Tibial nerve (tissue), 4 donors: ENCODE data around the gene TOP3A. TPM values are rescaled to one million over a fixed set of nuclear protein-coding genes. Genes with fewer than 3 reads are reported as not detected.

Source experiments
- DNase-seq, 2 donors: peaks; one replicate each; pipeline ENCODE4 v3.0.0-alpha.2; 2019; ENCODE audit warnings: low spot score in 2 of 2
- H3K27ac ChIP-seq, 4 donors: fragments of 200-600 bp; sonication (generic) in 3 of 4; one replicate each; pipeline ENCODE4 v1.5.1; 2017 to 2019; ENCODE audit warnings: mild to moderate bottlenecking in 1 of 4
- H3K27me3 ChIP-seq, 2 donors: fragments of 200-600 bp; sonication (generic) in 1 of 2; one replicate each; pipeline versions ENCODE4 v1.5.1 to v1.6.0; 2017 to 2019
- H3K36me3 ChIP-seq, 3 donors: fragments of 200-600 bp; sonication (generic); one replicate each; pipeline ENCODE4 v1.5.1; 2018 to 2019
- H3K4me1 ChIP-seq, 4 donors: fragments of 200-600 bp; sonication (generic) in 3 of 4; one replicate each; pipeline ENCODE4 v1.5.1; 2017 to 2019
- H3K4me3 ChIP-seq, 4 donors: fragments of 200-600 bp; sonication (generic) in 3 of 4; one replicate each; pipeline ENCODE4 v1.5.1; 2017 to 2019; ENCODE audit warnings: mild to moderate bottlenecking in 1 of 4, moderate library complexity in 1 of 4
- H3K9me3 ChIP-seq, 4 donors: fragments of 200-600 bp; sonication (generic) in 3 of 4; one replicate each; pipeline ENCODE4 v1.5.1; 2017 to 2019
- EP300 ChIP-seq, 2 donors: sonication (generic); formaldehyde crosslinking; IDR thresholded peaks; one replicate each; pipeline ENCODE4 v1.6.1; 2017; ENCODE audit warnings: antibody characterized with exemption in 2 of 2, mild to moderate bottlenecking in 1 of 2
- POLR2A ChIP-seq, 2 donors: fragments of 450-650 bp; IDR thresholded peaks; one replicate each; pipeline ENCODE4 v1.6.1; 2017; ENCODE audit warnings: antibody characterized with exemption in 2 of 2, mild to moderate bottlenecking in 2 of 2, moderate library complexity in 2 of 2
- WGBS, 2 donors: methylation state at CpG; one replicate each; pipeline ENCODE4 v1.1.5; 2018; 5-methylcytosine and 5-hydroxymethylcytosine counted together
- total RNA-seq, 4 donors: library from RNA; depleted of rRNA; stranded (reverse); fragments of >200 nt; gene quantifications; one replicate each; pipeline ENCODE4 v1.1.0, GENCODE V29; 2016
- TF ChIP-seq, protein P1 (sequence below), 5 experiments: fragments of 200-600 bp in 3 of 5; fragments of 450-650 bp in 2 of 5; sonication (generic) in 3 of 5; IDR thresholded peaks; one replicate each; pipeline ENCODE4 v1.5.1; 2016 to 2019; ENCODE audit warnings: antibody characterized with exemption in 5 of 5, mild to moderate bottlenecking in 3 of 5, moderate library complexity in 2 of 5

The TOP3A gene
- total RNA-seq, 4 donors from 2014 or later, result 47.9 to 92.4 (median 63.5) TPM

DNA sequence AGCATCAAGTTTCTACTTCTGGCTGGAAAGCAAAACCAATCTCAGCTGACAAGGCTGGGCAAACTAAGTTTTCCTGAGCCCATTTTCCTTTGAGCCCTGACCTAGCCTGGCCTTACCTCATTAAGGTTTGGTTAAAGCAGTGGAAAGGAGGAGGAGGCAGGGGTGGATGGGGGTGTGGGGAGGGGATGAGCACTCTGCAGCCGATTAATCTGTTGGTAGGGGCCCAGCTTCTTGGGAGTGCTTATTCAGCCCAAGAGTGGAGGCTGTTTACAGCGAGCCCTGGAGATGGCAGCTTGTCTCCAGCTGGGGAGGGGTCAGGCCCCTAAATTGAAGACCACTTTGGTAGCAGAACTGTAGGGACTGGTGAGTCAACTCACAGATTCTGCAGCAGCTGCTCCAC, 12.3 kb upstream of the TOP3A start:
- Histone ChIP-seq H3K27ac (no peak overlapping the region), H3K27me3 (no peaks in the 10 kb centered on the region), H3K4me1 (peaks cover 0 to 20% (median 0%) of the 10 kb centered on the region in 4 donors), H3K36me3 (peaks cover 5 to 99% (median 27%) of the 10 kb centered on the region in 3 donors), H3K9me3 (no peaks in the 10 kb centered on the region), H3K4me3 (no peak overlapping the region)
- TF ChIP-seq EP300 (IDR thresholded peaks at IDR 0.05) (no peak), POLR2A (IDR thresholded peaks at IDR 0.05) (no peak)
- TF ChIP-seq, protein P1, sequence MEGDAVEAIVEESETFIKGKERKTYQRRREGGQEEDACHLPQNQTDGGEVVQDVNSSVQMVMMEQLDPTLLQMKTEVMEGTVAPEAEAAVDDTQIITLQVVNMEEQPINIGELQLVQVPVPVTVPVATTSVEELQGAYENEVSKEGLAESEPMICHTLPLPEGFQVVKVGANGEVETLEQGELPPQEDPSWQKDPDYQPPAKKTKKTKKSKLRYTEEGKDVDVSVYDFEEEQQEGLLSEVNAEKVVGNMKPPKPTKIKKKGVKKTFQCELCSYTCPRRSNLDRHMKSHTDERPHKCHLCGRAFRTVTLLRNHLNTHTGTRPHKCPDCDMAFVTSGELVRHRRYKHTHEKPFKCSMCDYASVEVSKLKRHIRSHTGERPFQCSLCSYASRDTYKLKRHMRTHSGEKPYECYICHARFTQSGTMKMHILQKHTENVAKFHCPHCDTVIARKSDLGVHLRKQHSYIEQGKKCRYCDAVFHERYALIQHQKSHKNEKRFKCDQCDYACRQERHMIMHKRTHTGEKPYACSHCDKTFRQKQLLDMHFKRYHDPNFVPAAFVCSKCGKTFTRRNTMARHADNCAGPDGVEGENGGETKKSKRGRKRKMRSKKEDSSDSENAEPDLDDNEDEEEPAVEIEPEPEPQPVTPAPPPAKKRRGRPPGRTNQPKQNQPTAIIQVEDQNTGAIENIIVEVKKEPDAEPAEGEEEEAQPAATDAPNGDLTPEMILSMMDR (IDR thresholded peaks at IDR 0.05), result no peak
- no peak for DNase-seq
- WGBS, 2 donors, result 45 to 57% methylated on average over 2 of the region's 2 CpGs

DNA sequence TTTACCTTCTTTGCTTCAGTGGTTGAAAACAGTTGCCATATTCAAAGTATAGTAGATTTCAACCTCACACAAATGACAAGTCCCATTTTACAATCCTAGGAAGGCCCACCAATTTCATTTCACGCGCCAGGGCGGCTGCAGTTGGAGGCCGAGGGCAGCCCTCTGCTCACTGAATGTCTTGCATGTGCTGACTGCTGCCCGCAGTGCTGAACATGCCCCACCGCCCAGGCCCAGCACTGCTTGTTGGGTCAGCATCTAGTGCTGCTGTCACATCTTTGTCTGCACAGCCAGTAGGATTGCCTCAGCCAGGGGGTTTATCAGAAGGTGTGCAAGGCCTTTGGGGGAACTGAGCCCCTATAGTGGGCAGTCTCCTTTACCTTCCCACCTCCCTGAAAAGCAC, 11.8 kb upstream of the TOP3A start:
- H3K27ac ChIP-seq, result no peak overlapping the region
- no peaks in the 10 kb centered on the region for H3K27me3 ChIP-seq
- no peak for TF ChIP-seq POLR2A (IDR thresholded peaks at IDR 0.05)
- DNase-seq, result no peak
- H3K36me3 ChIP-seq, result peaks cover 5 to 98% (median 25%) of the 10 kb centered on the region in 3 donors
- H3K9me3 ChIP-seq, result no peaks in the 10 kb centered on the region
- H3K4me3 ChIP-seq, result no peak overlapping the region
- WGBS, 2 donors, result 87 to 90% methylated on average over 6 of the region's 6 CpGs
- H3K4me1 ChIP-seq, result peaks cover 0 to 22% (median 0%) of the 10 kb centered on the region in 4 donors

DNA sequence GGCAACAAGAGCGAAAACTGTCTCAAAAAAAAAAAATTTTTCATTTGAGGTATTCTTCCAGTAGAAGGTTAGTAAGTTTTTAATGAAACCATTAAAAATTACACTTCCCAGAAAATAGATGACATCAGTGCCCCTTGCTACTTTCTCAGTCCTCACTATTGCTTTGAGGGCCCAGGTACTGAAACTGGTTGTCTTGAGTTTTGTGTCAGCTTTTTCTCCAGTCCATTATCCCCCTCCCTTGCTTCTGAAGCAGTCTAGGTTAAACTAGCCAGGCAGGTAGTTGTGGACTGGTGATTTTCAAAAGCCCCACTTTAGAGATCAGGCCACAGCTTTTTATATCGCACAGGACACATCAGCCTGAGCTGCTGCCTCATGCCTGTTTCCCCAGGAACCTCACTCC, 11.2 kb upstream of the TOP3A start:
- WGBS, 2 donors, result 98 to 100% methylated on average over 2 of the region's 2 CpGs
- Histone ChIP-seq H3K4me1 (peaks cover 0 to 28% (median 0%) of the 10 kb centered on the region in 4 donors), H3K9me3 (no peaks in the 10 kb centered on the region), H3K36me3 (peaks cover 5 to 98% (median 21%) of the 10 kb centered on the region in 3 donors), H3K27ac (no peak overlapping the region), H3K4me3 (no peak overlapping the region), H3K27me3 (no peaks in the 10 kb centered on the region)
- DNase-seq, result no peak
- TF ChIP-seq EP300 (IDR thresholded peaks at IDR 0.05) (no peak), POLR2A (IDR thresholded peaks at IDR 0.05) (no peak)
- TF ChIP-seq, protein P1 (IDR thresholded peaks at IDR 0.05), result no peak

DNA sequence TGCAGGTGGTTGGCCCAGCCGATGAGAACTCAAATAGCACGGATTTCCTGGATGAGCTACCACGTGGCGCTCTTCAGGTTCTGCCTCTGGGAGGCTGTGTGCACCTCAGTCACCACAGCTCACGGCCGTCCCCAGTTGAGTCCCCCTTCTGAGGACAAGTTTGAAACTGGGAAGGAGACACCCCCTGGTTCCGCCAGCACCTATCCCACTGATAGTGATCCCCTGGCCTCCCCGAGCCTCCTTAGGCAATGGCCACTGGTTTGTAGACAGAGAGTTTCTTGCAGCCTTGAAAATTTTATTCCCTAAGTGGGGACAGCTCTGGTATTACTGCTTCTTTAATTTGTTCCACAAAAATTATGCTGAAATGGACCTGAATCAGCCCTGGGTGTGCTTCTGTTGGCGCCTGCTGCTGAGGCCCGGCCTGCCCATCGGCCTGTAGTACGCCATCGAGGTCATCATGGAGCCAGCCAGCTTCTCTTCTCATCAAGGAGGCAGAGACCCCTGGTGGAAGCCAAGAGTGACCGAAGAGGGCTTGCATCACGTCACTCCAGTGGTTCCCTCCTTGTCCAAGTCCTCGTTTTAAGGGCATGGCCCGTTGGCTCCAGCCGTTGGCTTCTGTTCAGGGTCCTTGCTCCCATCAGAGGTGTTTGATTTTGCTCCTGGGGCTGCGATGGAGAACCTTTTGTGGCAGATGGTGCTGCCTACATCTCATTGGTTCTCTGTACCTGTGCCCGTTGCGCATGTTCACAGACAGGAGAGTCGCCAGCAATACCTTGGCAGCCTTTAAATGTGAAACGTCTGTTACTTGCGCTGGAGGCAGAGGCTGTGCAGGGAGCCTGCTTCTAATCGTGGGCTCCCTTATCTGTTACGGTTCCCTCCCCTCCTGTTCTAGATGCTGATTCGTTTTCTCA, 9.6 kb upstream of the TOP3A start:
- peaks cover 5 to 98% (median 15%) of the 10 kb centered on the region in 3 donors for H3K36me3 ChIP-seq

DNA sequence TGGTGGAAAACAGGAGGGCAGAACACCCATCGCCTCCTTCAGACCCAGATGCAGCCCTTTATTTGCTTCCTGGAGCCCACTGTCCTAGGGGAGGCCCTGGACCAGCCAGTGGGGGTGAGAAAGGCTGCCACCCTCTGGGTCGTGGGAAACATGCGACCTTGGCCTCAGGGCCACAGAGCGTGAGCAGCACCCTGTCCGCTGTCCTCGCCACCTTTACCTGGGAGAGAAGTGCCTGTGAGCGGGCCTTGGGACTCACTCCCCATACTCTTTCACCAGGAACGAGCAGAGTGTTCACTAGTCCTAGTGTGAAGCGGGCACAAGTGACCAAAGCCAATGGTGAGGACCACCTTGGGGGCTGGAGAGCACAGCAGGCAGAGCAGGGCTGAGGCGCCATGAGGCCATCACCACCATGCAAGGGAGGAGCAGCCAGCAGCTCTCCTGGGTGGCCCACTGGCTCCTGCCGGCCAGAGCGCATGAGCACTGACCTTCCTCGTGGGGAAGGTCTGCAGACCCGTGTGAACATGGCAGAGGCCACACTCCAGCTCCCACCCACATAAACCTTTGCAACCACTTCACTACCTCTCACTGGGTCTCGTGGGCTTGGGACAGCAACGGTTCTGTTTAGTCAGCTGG, 8.8 kb upstream of the TOP3A start:
- H3K36me3 ChIP-seq, result peaks cover 5 to 98% (median 15%) of the 10 kb centered on the region in 3 donors
- WGBS, 2 donors, result 83 to 85% methylated on average over 14 to 16 of the region's 16 CpGs
- peaks cover 0 to 52% (median 9%) of the 10 kb centered on the region in 4 donors for H3K4me1 ChIP-seq
- no peak for DNase-seq
- TF ChIP-seq, protein P1 (IDR thresholded peaks at IDR 0.05), result no peak
- TF ChIP-seq EP300 (IDR thresholded peaks at IDR 0.05) (no peak), POLR2A (IDR thresholded peaks at IDR 0.05) (no peak)
- H3K27me3 ChIP-seq, result no peaks in the 10 kb centered on the region
- no peak overlapping the region for H3K4me3 ChIP-seq
- no peaks in the 10 kb centered on the region for H3K9me3 ChIP-seq
- H3K27ac ChIP-seq, result no peak overlapping the region

More for the DNA sequence above, 9.6 kb upstream of the TOP3A start:
- no peaks in the 10 kb centered on the region for H3K9me3 ChIP-seq
- TF ChIP-seq, protein P1 (IDR thresholded peaks at IDR 0.05), result no peak
- TF ChIP-seq POLR2A (IDR thresholded peaks at IDR 0.05), result no peak
- H3K27me3 ChIP-seq, result no peaks in the 10 kb centered on the region
- peaks cover 0 to 44% (median 2%) of the 10 kb centered on the region in 4 donors for H3K4me1 ChIP-seq
- 90 to 91% methylated on average over 24 to 26 of the region's 27 CpGs for WGBS, 2 donors
- no peak overlapping the region for H3K27ac ChIP-seq
- no peak overlapping the region for H3K4me3 ChIP-seq
- no peak for DNase-seq
